ENCODE results near the gene CDH4.

The CDH4 gene

GRCh38 chr20:61627791-61628415, 375.8 kb downstream of the CDH4 start:
- no peak for DNase-seq (ENCODE audit: low read depth, low spot score)

- no peak for DNase-seq (ENCODE audit: low read depth, low spot score)
Observed at GRCh38 chr20:61628480-61628879, 376.4 kb downstream of the CDH4 start.

- no peak for DNase-seq (ENCODE audit: low read depth, low spot score)
Observed at GRCh38 chr20:61628901-61629601, 377.0 kb downstream of the CDH4 start.

- DNase-seq (ENCODE audit: low read depth, low spot score), result no peak
Observed at GRCh38 chr20:61629602-61630390, 377.7 kb downstream of the CDH4 start.

DNA sequence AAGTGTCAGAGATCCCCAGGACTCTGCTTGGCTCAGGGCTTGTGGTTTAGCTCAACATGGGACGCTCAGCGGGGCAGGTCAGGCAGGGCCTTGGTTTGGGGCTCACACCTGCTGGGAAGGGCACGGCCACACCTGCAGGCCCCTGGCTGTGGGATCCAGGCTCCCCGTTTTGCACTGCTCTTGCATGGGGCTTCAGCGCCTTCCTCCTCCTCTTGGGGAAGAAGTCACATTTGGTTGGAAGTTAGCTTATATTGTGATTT, 378.3 kb downstream of the CDH4 start:
- DNase-seq (ENCODE audit: low read depth, low spot score), result no peak

DNA sequence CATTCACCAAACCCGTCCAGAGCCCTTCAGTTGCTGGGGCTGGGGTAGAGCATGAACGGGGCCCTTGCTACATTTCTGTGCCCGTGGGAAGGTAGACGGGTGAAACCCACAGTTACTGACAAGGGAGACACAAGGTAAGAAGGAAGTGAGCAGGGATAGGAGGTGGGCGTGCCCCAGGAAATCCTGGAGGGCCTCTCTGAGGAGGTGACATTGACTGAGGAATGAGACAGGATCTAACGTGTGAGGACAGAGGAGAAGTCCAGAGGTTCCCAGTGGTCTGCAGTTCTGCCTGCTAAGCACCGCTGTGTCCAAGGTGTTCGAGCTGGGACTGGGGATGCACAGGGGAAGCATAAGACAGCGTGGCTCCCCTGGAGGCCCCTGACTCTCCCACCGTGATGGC, 378.8 kb downstream of the CDH4 start:
- no peak for DNase-seq (ENCODE audit: low read depth, low spot score)

DNA sequence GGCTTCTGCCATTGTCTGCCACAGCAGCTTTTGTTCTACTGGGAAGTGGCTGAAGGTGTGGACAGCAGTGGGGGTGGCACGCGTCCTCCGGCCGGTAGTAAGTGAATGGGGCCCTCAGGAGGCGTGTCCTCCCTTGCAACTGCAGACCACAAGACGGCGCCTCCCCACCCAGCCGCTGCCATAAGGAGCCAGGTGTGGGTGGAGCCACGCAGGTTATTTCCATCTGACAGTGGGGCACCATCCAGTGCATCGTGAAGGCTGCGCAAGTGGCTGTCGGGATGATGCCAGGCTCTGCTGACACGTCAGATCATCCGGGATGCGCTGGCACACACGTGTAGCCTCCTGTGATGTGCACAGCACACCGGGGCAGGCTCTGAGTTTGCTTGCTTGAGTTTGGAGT, 379.7 kb downstream of the CDH4 start:
- no peak for DNase-seq (ENCODE audit: low read depth, low spot score)

GRCh38 chr20:61633004-61633403, 380.9 kb downstream of the CDH4 start:
- DNase-seq (ENCODE audit: low read depth, low spot score), result no peak

GRCh38 chr20:61634376-61635145, 382.5 kb downstream of the CDH4 start:
- no peak for DNase-seq (ENCODE audit: low read depth, low spot score)

- no peak for DNase-seq (ENCODE audit: low read depth, low spot score)
Observed at GRCh38 chr20:61635721-61636455, 383.8 kb downstream of the CDH4 start.

- DNase-seq (ENCODE audit: low read depth, low spot score), result no peak
Observed at GRCh38 chr20:61636531-61637116, 384.6 kb downstream of the CDH4 start.

DNA sequence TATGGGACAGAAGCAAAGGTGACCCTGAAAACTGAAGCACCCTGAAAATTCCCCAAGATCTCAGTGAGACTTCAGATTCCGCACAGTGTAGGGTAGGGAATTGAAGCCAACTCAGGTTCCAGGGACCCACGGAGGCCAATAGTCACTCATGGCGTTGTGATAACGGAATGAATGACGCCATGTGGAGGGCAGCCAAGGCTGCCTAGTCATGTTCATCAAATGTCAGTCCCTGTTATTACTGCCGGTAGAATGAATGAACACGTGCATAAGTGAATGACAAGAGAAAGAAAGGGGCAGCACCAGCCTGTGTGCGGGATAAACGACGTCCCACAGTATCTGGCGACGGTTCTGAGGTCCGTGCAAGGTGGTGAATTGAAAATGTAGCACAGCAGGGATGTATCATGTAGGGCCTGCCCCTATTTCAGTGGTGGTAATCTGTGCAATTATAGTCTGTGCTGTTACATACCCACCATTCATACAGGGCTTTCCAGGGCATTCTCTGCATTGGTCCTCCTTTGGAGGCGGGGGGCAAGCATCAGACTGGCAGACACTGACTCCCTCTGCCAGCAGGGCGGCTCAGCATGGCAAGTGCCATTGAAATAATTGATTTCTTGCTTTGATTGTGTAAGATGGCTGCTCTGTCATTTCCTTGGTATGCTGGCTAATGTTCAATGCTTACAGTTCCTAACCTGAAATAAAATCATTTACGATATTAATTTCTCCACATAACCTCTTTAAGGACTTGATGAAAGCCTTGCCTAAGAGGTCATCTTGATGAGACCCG, 386.9 kb downstream of the CDH4 start:
- no peak for DNase-seq (ENCODE audit: low read depth, low spot score)

GRCh38 chr20:61640131-61640870, 388.2 kb downstream of the CDH4 start:
- DNase-seq (ENCODE audit: low read depth, low spot score), result no peak

DNA sequence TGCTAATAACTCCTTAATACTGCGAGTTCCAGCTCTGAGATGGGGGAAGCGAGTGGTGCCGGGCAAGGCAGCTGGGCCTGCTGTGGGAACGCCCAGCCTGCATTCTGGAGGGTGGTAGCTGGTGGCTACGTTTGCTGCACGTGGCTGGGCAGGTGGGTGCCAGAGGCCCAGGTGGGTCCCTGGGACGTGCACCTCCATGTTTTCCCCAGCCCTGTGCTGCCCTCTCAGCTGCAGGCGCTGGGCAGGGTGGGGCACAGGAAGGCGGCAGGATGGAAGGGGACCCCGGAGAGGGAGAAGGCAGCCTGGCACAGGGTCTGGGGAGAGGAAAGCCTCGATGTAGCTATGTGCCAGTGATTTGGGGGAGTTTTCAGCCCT, 388.8 kb downstream of the CDH4 start:
- DNase-seq (ENCODE audit: low read depth, low spot score), result no peak

GRCh38 chr20:61643656-61644377, 391.8 kb downstream of the CDH4 start:
- DNase-seq (ENCODE audit: low read depth, low spot score), result no peak

DNA sequence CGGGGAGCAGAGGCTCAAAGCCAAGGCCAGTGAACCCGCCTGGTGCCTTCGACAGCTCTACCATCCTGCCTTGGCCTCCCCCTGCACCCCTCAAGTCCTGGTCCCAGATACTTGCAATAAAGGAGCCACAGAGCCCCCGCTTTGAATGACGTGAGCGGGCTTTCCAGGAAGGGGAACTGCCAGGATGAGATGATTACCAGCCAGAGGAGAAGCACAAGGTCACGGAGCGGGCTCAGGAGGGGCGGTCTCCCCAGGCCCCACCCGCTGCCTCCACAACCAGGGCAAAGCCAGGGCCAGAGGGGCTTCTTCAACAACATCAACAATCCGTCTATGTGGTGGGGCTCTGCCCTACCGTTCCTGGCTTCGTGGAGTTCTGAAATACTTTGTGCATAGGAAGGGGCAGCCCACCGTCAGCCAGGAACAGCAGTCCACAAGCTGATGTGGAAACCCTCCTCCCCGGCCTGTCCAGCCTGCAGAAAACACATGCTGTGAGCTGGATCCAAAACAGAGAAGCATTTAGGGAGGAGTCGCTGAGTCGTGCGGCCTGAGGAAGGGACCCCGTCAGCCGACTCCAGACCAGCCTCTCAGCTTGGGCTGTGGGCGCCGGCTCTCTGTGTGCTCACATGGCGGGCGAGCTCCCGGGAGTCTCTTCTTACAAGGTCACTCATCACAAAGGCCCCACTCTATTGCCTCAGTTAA, 392.5 kb downstream of the CDH4 start:
- DNase-seq (ENCODE audit: low read depth, low spot score), result no peak

DNA sequence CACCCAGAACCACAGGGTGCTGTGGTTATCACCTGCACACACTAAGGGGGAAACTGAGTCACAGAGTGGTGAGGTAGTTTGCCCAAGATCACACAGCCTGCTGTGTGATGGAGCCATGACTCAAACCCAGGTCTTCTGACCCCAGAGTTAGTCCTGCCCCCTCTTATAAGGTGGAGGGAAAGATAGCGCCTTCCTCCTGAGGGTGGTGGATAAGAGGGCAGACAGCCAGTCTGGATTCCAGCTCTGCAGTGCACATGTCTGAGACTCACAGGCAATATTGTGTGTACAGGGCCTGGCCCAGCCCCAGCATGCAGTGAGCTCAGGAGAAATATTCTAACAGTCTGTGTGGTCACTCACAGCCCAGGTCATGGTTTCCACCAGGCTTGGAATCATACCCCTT, 393.7 kb downstream of the CDH4 start:
- no peak for DNase-seq (ENCODE audit: low read depth, low spot score)

- DNase-seq (ENCODE audit: low read depth, low spot score), result no peak
Observed at GRCh38 chr20:61646453-61646852, 394.4 kb downstream of the CDH4 start.

- no peak for DNase-seq (ENCODE audit: low read depth, low spot score)
Observed at GRCh38 chr20:61646986-61647385, 394.9 kb downstream of the CDH4 start.
